Colonic mucosa (tissue), 4 donors: Measurements from ENCODE around the gene PADI4. TPM values are rescaled to one million over a fixed set of nuclear protein-coding genes. Genes with fewer than 3 reads are reported as not detected.

Source experiments
- DNase-seq: peaks from one replicate; pipeline ENCODE4 v3.0.0-alpha.2; 2020
- H3K27ac ChIP-seq: fragments of 200-600 bp; one replicate; pipeline ENCODE4 v1.8.0; 2021
- H3K27me3 ChIP-seq: fragments of 200-600 bp; one replicate; pipeline ENCODE4 v1.8.0; 2021
- H3K36me3 ChIP-seq: fragments of 200-600 bp; one replicate; pipeline ENCODE4 v1.8.0; 2021
- H3K4me1 ChIP-seq: fragments of 200-600 bp; one replicate; pipeline ENCODE4 v1.8.0; 2021; ENCODE audit warnings: mild to moderate bottlenecking
- H3K4me3 ChIP-seq: fragments of 200-600 bp; one replicate; pipeline ENCODE4 v1.8.0; 2021
- H3K9ac ChIP-seq, 2 donors: one replicate each; pipeline ENCODE4 v1.7.0; 2013; ENCODE audit warnings: control low read depth in 2 of 2, low read depth in 2 of 2, low read length in 2 of 2
- H3K9me3 ChIP-seq: fragments of 200-600 bp; one replicate; pipeline ENCODE4 v1.8.0; 2021
- CTCF ChIP-seq: fragments of 200-600 bp; IDR thresholded peaks from one replicate; pipeline ENCODE4 v1.8.0; 2022; ENCODE audit warnings: antibody characterized with exemption, mild to moderate bottlenecking
- intact Hi-C: fragments of 100-400 bp; cut with DNase I; formaldehyde crosslinking; loops from one replicate; pipeline ENCODE4 v1.14.1; 2022
- total RNA-seq, 2 donors: library from RNA; stranded (reverse); fragmentation: NEBNext Ultra II Directional in 1 of 2; extraction: Animal tissue kit (Norgen Biotek cat#: 25700) in 1 of 2; gene quantifications; one replicate each; pipeline ENCODE4 v1.2.1, GENCODE V29; 2021
- donor health status: healthy.
- donor health status: DM: no; HTN: no; CAD: no.
- donor health status: DM: no; HTN: no; CAD: no.

The PADI4 gene
- total RNA-seq, 2 donors from 2014 or later, result not detected

- Histone ChIP-seq H3K4me1 (no peaks in the 10 kb centered on the region), H3K9ac (no peak overlapping the region), H3K9me3 (no peaks in the 10 kb centered on the region), H3K27me3 (no peaks in the 10 kb centered on the region), H3K36me3 (no peaks in the 10 kb centered on the region), H3K4me3 (no peak overlapping the region), H3K27ac (no peak overlapping the region)
- no peak for DNase-seq
- intact Hi-C loops, result no loop called here
- TF ChIP-seq CTCF, result no peak
Observed at GRCh38 chr1:17272066-17272465, 35.9 kb upstream of the PADI4 start.

GRCh38 chr1:17272646-17273045 lies 35.4 kb upstream of the PADI4 start:
- Histone ChIP-seq H3K27me3 (no peaks in the 10 kb centered on the region), H3K9me3 (no peaks in the 10 kb centered on the region), H3K27ac (peak overlapping the region; percentile 8), H3K36me3 (no peaks in the 10 kb centered on the region), H3K9ac (peak overlapping the region in 1 of 2 donors; percentile 8), H3K4me1 (no peaks in the 10 kb centered on the region), H3K4me3 (no peak overlapping the region)
- intact Hi-C loops, result no loop called here
- no peak for TF ChIP-seq CTCF
- peak; percentile 80 for DNase-seq

- intact Hi-C loops, result no loop called here
- Histone ChIP-seq H3K27ac (peak overlapping the region; percentile 8), H3K4me1 (no peaks in the 10 kb centered on the region), H3K9me3 (no peaks in the 10 kb centered on the region), H3K36me3 (no peaks in the 10 kb centered on the region), H3K4me3 (no peak overlapping the region), H3K9ac (peak overlapping the region in 1 of 2 donors; percentile 8), H3K27me3 (no peaks in the 10 kb centered on the region)
- no peak for DNase-seq
- TF ChIP-seq CTCF, result no peak
Observed at GRCh38 chr1:17273096-17273495, 34.9 kb upstream of the PADI4 start.

GRCh38 chr1:17274186-17275170 lies 33.5 kb upstream of the PADI4 start:
- no peaks in the 10 kb centered on the region for H3K4me1 ChIP-seq
- intact Hi-C loops, result no loop called here
- no peaks in the 10 kb centered on the region for H3K27me3 ChIP-seq
- H3K27ac ChIP-seq, result no peak overlapping the region
- H3K9me3 ChIP-seq, result no peaks in the 10 kb centered on the region
- DNase-seq, result peak; percentile 74
- no peak overlapping the region for H3K4me3 ChIP-seq
- peak; percentile 78 for TF ChIP-seq CTCF
- no peaks in the 10 kb centered on the region for H3K36me3 ChIP-seq
- H3K9ac ChIP-seq, result no peak overlapping the region

- Histone ChIP-seq H3K27ac (no peak overlapping the region), H3K36me3 (no peaks in the 10 kb centered on the region), H3K9me3 (no peaks in the 10 kb centered on the region), H3K27me3 (no peaks in the 10 kb centered on the region), H3K4me3 (no peak overlapping the region), H3K9ac (no peak overlapping the region), H3K4me1 (no peaks in the 10 kb centered on the region)
- DNase-seq, result no peak
- intact Hi-C loops, result no loop called here
- no peak for TF ChIP-seq CTCF
Observed at GRCh38 chr1:17276568-17276967, 31.4 kb upstream of the PADI4 start.
